ENCODE data around the gene ZMAT5. TPM values are rescaled to one million over a fixed set of nuclear protein-coding genes. Genes with fewer than 3 reads are reported as not detected.

The ZMAT5 gene
- total and polyA plus RNA-seq, 9 of the 15 experiments (the other 6 are each of a cell fraction or from before 2014, with no cell fraction given): 2.0 to 25.2 (median 11.9) TPM

- no peaks in the 10 kb centered on the region; the same call in 1 of the 2 replicates for H4K20me1 ChIP-seq (replicated peaks; ENCODE audit: control insufficient read depth, insufficient read depth, low read length)
- 76% methylated on average over 2 of the region's 2 CpGs for WGBS (ENCODE audit: insufficient coverage, low coverage, missing lambda C conversion rate)
- ChIA-PET CTCF (ENCODE audit: low intra/inter-chr PET ratio) (no interaction called here), POLR2A (no interaction called here)
- no peak overlapping the region for H3K4me2 ChIP-seq (ENCODE audit: insufficient read depth, low read length)
- no peak overlapping the region for H3K9ac ChIP-seq (ENCODE audit: insufficient read depth in 1 of 2, low read depth in 2 of 2, low read length in 2 of 2)
- no peaks in the 10 kb centered on the region for H3K4me1 ChIP-seq (replicated peaks in 1 of 2; ENCODE audit: control insufficient read depth in 2 of 2, insufficient read depth in 2 of 2, low read length in 2 of 2)
- TF ChIP-seq ZNF696 (CRISPR knock-in tag; conservative IDR thresholded peaks at IDR 0.05) (no peak), RBM25 (IDR thresholded peaks at IDR 0.05; ENCODE audit: low read depth, low read length, severe bottlenecking) (no peak), NFRKB (IDR thresholded peaks at IDR 0.05; ENCODE audit: low read depth) (no peak), MEF2D (tag; conservative IDR thresholded peaks at IDR 0.05; ENCODE audit: low read depth) (no peak), ZBTB34 (CRISPR knock-in tag; IDR thresholded peaks at IDR 0.05) (no peak), SAFB (IDR thresholded peaks at IDR 0.05; ENCODE audit: borderline replicate concordance, low read depth, low read length) (no peak), U2AF2 (optimal IDR thresholded peaks at IDR 0.05; ENCODE audit: low read depth, low read length) (no peak)
- DNase-seq (ENCODE audit: extremely low read depth in 1 of 4, low spot score in 3 of 4) (no peak), FAIRE-seq (no peak), ATAC-seq (no peak)
- H3K4me3 ChIP-seq: no peak overlapping the region
- no TSS peak for BruUV-seq (replicated peaks)
- peaks cover 83% of the 10 kb centered on the region; the same call in 2 of the 3 replicates for H3K36me3 ChIP-seq (ENCODE audit: control insufficient read depth, insufficient read depth, low read length)
- no peaks in the 10 kb centered on the region for H3K9me3 ChIP-seq (replicated peaks; ENCODE audit: control insufficient read depth, insufficient read depth, low read depth, low read length)
- no peak overlapping the region for H2AFZ ChIP-seq (ENCODE audit: low read depth, low read length)
- intact Hi-C loops (cut with micrococcal nuclease): no loop called here
- peaks cover 4% of the 10 kb centered on the region for H3K9me1 ChIP-seq (ENCODE audit: control insufficient read depth, insufficient read depth, low read length)
- no peaks in the 10 kb centered on the region for H3K27me3 ChIP-seq (ENCODE audit: control insufficient read depth in 2 of 2, insufficient read depth in 2 of 2, low read length in 2 of 2)
- H3K27ac ChIP-seq (ENCODE audit: extremely low read depth, low read depth, low read length): no peak overlapping the region
- in situ Hi-C loops (cut with MboI): loop anchor here (10.0 kb wide), 1 partner anchor 193 kb away; no protein-coding TSS in a partner anchor
- H3K79me2 ChIP-seq (ENCODE audit: control insufficient read depth, insufficient read depth, low read length): no peaks in the 10 kb centered on the region
Measured at GRCh38 chr22:29811377-29811776, 44.6 kb upstream of the ZMAT5 start.
